C4-2B (cell line): ENCODE results near the gene HELQ.
"Not testable (repeated sequence)": the region's sequence is repeated elsewhere in the genome, so short reads cannot be mapped to it uniquely, and the experiment has no call there.

Experiments
- ZFX ChIP-seq: fragments of 450-650 bp; IDR thresholded peaks from 2 replicates; pipeline ENCODE4 v1.6.1; 2017
- TF ChIP-seq, protein P1 (sequence below): fragments of 450-650 bp; conservative IDR thresholded peaks from 2 replicates; pipeline ENCODE4 v1.5.1; 2017; ENCODE audit warnings: mild to moderate bottlenecking

DNA sequence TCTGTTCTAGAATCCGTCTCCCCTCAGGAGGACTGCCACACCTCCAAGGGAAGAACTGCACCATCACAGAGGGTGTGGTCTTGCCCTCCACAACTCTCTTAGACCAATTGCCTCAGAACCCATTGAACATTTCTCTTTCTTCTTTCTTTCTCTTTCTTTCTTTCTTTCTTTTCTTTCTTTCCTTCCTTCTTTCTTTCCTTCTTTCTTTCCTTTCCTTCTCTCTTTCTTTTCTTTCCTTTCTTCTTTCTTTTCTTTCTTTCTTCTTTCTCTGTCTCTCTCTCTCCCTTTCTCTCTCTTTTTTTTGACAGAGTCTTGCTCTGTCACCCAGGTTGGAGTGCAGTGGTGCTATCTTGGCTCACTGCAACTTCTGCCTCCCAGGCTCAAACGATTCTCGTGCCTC, 46.0 kb upstream of the HELQ start:
- TF ChIP-seq, protein P1, sequence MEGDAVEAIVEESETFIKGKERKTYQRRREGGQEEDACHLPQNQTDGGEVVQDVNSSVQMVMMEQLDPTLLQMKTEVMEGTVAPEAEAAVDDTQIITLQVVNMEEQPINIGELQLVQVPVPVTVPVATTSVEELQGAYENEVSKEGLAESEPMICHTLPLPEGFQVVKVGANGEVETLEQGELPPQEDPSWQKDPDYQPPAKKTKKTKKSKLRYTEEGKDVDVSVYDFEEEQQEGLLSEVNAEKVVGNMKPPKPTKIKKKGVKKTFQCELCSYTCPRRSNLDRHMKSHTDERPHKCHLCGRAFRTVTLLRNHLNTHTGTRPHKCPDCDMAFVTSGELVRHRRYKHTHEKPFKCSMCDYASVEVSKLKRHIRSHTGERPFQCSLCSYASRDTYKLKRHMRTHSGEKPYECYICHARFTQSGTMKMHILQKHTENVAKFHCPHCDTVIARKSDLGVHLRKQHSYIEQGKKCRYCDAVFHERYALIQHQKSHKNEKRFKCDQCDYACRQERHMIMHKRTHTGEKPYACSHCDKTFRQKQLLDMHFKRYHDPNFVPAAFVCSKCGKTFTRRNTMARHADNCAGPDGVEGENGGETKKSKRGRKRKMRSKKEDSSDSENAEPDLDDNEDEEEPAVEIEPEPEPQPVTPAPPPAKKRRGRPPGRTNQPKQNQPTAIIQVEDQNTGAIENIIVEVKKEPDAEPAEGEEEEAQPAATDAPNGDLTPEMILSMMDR = not testable (repeated sequence)
- not testable (repeated sequence) for TF ChIP-seq ZFX
